Eye (tissue), 1 donor: ENCODE results near the gene CAMTA1.
"Not testable (repeated sequence)": the region's sequence is repeated elsewhere in the genome, so short reads cannot be mapped to it uniquely, and the experiment has no call there.

Experiments used
- DNase-seq: peaks from one replicate; pipeline ENCODE4 v3.0.0-alpha.2; 2015

Gene CAMTA1

GRCh38 chr1:6813165-6813564, 27.9 kb downstream of the CAMTA1 start:
- DNase-seq = no peak

GRCh38 chr1:6815726-6816125, 30.5 kb downstream of the CAMTA1 start:
- DNase-seq = no peak

- DNase-seq = no peak
These were observed 34.2 kb downstream of the CAMTA1 start for GRCh38 chr1:6819246-6820040.

GRCh38 chr1:6820899-6821298, 35.6 kb downstream of the CAMTA1 start:
- DNase-seq = no peak

- no peak for DNase-seq
These were observed 37.5 kb downstream of the CAMTA1 start for GRCh38 chr1:6822530-6823359.

GRCh38 chr1:6823793-6824192, 38.5 kb downstream of the CAMTA1 start:
- no peak for DNase-seq

GRCh38 chr1:6824665-6825368, 39.6 kb downstream of the CAMTA1 start:
- DNase-seq = no peak

- DNase-seq = no peak
These were observed 40.6 kb downstream of the CAMTA1 start for GRCh38 chr1:6825828-6826227.

GRCh38 chr1:6827079-6827478, 41.8 kb downstream of the CAMTA1 start:
- no peak for DNase-seq

GRCh38 chr1:6827630-6828165, 42.4 kb downstream of the CAMTA1 start:
- DNase-seq = no peak

- no peak for DNase-seq
These were observed 46.1 kb downstream of the CAMTA1 start for GRCh38 chr1:6831366-6831765.

- not testable (repeated sequence) for DNase-seq
These were observed 46.8 kb downstream of the CAMTA1 start for GRCh38 chr1:6832006-6832405.

- DNase-seq = no peak
These were observed 47.4 kb downstream of the CAMTA1 start for GRCh38 chr1:6832531-6833188.

GRCh38 chr1:6833804-6834203, 48.5 kb downstream of the CAMTA1 start:
- DNase-seq = no peak

GRCh38 chr1:6834366-6834765, 49.1 kb downstream of the CAMTA1 start:
- no peak for DNase-seq

GRCh38 chr1:6835139-6835538, 49.9 kb downstream of the CAMTA1 start:
- DNase-seq = no peak

GRCh38 chr1:6842301-6842700, 57.0 kb downstream of the CAMTA1 start:
- DNase-seq = no peak

GRCh38 chr1:6845786-6846185, 60.5 kb downstream of the CAMTA1 start:
- not testable (repeated sequence) for DNase-seq

GRCh38 chr1:6848816-6849215, 63.6 kb downstream of the CAMTA1 start:
- DNase-seq = no peak

- no peak for DNase-seq
These were observed 65.3 kb downstream of the CAMTA1 start for GRCh38 chr1:6850537-6850936.

- DNase-seq = no peak
These were observed 67.1 kb downstream of the CAMTA1 start for GRCh38 chr1:6852136-6852890.

GRCh38 chr1:6854166-6854565, 68.9 kb downstream of the CAMTA1 start:
- DNase-seq = no peak
